Frontal cortex (tissue), 4 donors: ENCODE results near the gene NUTF2. TPM values are rescaled to one million over a fixed set of nuclear protein-coding genes. Genes with fewer than 3 reads are reported as not detected.

Experiments used
- DNase-seq, 2 donors: peaks; one replicate each; pipeline ENCODE4 v3.0.0; 2012; ENCODE audit warnings: low spot score in 2 of 2
- FAIRE-seq: peaks from 2 replicates; lab custom pipeline; 2012; peaks lifted over from hg19 to GRCh38; lab: Jason Lieb, UNC
- total RNA-seq: library from RNA; depleted of rRNA; stranded (reverse); fragments of >200 nt; gene quantifications from one replicate; pipeline ENCODE4 v1.2.3, GENCODE V29; 2014
- donor health status: control.
- donor health status: control.
- donor health status: control.

NUTF2 gene
- total RNA-seq, 1 donor from 2014 or later: 70.9 TPM

GRCh38 chr16:67882374-67883145 lies 35.8 kb downstream of the NUTF2 start:
- DNase-seq (peak; percentile 53 to 83), FAIRE-seq (no peak)

GRCh38 chr16:67883146-67883871 lies 36.6 kb downstream of the NUTF2 start:
- DNase-seq: no peak
- FAIRE-seq: no peak

GRCh38 chr16:67883872-67884261 lies 37.1 kb downstream of the NUTF2 start:
- peak; percentile 71 to 79 for DNase-seq
- no peak for FAIRE-seq

- peak; percentile 83 to 94 for DNase-seq
- FAIRE-seq: no peak
These were observed 38.0 kb downstream of the NUTF2 start, which contains the start of gene NRN1L for GRCh38 chr16:67884684-67885083. Gene NRN1L, plus strand, starts transcription at chr16:67884885. Its CDS starts 19 bp downstream, at chr16:67884904.

- FAIRE-seq (no peak), DNase-seq (no peak)
These were observed 38.8 kb downstream of the NUTF2 start for GRCh38 chr16:67885545-67885944.

GRCh38 chr16:67885976-67886375 lies 39.2 kb downstream of the NUTF2 start:
- FAIRE-seq (no peak), DNase-seq (no peak)

- FAIRE-seq: no peak
- no peak for DNase-seq
These were observed 39.7 kb downstream of the NUTF2 start for GRCh38 chr16:67886387-67886786.

GRCh38 chr16:67888331-67888730 lies 41.6 kb downstream of the NUTF2 start:
- DNase-seq: no peak
- FAIRE-seq: no peak

GRCh38 chr16:67892375-67892774 lies 45.6 kb downstream of the NUTF2 start:
- DNase-seq (no peak), FAIRE-seq (no peak)

GRCh38 chr16:67892899-67893742 lies 46.4 kb downstream of the NUTF2 start, which contains the start of gene PSKH1:
Gene PSKH1, plus strand, starts transcription at chr16:67893254. Its CDS starts 15,496 bp downstream, at chr16:67908750.
- DNase-seq: peak; percentile 99 to 100
- no peak for FAIRE-seq

- DNase-seq (peak in 1 of 2 donors; percentile 25), FAIRE-seq (no peak)
These were observed 47.1 kb downstream of the NUTF2 start for GRCh38 chr16:67893743-67894399.

GRCh38 chr16:67897231-67897630 lies 50.5 kb downstream of the NUTF2 start:
- no peak for FAIRE-seq
- DNase-seq: no peak

- DNase-seq (no peak), FAIRE-seq (no peak)
These were observed 55.0 kb downstream of the NUTF2 start for GRCh38 chr16:67901734-67902133.

GRCh38 chr16:67902831-67903230 lies 56.1 kb downstream of the NUTF2 start:
- FAIRE-seq (no peak), DNase-seq (no peak)

GRCh38 chr16:67907397-67908180 lies 60.9 kb downstream of the NUTF2 start:
- FAIRE-seq: no peak

GRCh38 chr16:67909056-67909742 lies 62.5 kb downstream of the NUTF2 start:
- FAIRE-seq (no peak), DNase-seq (no peak)

More at GRCh38 chr16:67907397-67908180, 60.9 kb downstream of the NUTF2 start:
- no peak for DNase-seq

- FAIRE-seq (no peak), DNase-seq (peak; percentile 55 to 57)
These were observed 63.4 kb downstream of the NUTF2 start for GRCh38 chr16:67910158-67910557.

- no peak for DNase-seq
- FAIRE-seq: no peak
These were observed 68.2 kb downstream of the NUTF2 start for GRCh38 chr16:67914758-67915495.
